GM12892 (cell line): ENCODE results near the gene ZNF23.

Experiments
- POLR2A ChIP-seq: IDR thresholded peaks from 2 replicates; pipeline ENCODE4 v1.6.1; 2011; ENCODE audit warnings: low read depth, low read length, control low read depth
- POLR2AphosphoS5 ChIP-seq: IDR thresholded peaks from 2 replicates; pipeline ENCODE4 v1.6.1; 2011; ENCODE audit warnings: low read depth, low read length, control low read depth

- no peak for TF ChIP-seq POLR2A
- TF ChIP-seq POLR2AphosphoS5 = no peak
These were observed 36.3 kb downstream of the ZNF23 start for GRCh38 chr16:71425746-71426068.
